Body of pancreas (tissue), 4 donors: ENCODE measurements around the gene GANAB. TPM values are rescaled to one million over a fixed set of nuclear protein-coding genes. Genes with fewer than 3 reads are reported as not detected.
"Not testable (repeated sequence)": the region's sequence is repeated elsewhere in the genome, so short reads cannot be mapped to it uniquely, and the experiment has no call there.

Source experiments
- ATAC-seq: fragments of 150-250 bp; one replicate; pipeline ENCODE4 v1.9.1; 2016
- DNase-seq, 4 donors: peaks; one replicate each; pipeline ENCODE4 v3.0.0-alpha.2; 2019
- H3K27ac ChIP-seq, 4 donors: fragments of 200-600 bp; sonication (generic); 1 replicate in 3 of 4; 2 replicates in 1 of 4; pipeline versions ENCODE4 v1.5.1 to v1.6.1; 2016 to 2019; ENCODE audit warnings: mild to moderate bottlenecking in 1 of 4, mixed read lengths in 1 of 4, moderate library complexity in 1 of 4
- H3K27me3 ChIP-seq, 2 donors: fragments of 200-600 bp; sonication (generic); one replicate each; pipeline ENCODE4 v1.6.0; 2016; ENCODE audit warnings: mild to moderate bottlenecking in 1 of 2
- H3K36me3 ChIP-seq, 2 donors: fragments of 200-600 bp; sonication (generic); replicated peaks in 1 of 2; 2 replicates each; pipeline ENCODE4 v1.5.1; 2016; ENCODE audit warnings: low read depth in 2 of 2; ENCODE audit not compliant: insufficient read depth in 1 of 2
- H3K4me1 ChIP-seq: fragments of 200-600 bp; sonication (generic); one replicate; pipeline ENCODE4 v1.6.0; 2016
- H3K4me3 ChIP-seq, 2 donors: fragments of 200-600 bp; sonication (generic); 1 replicate in 1 of 2; 2 replicates in 1 of 2; pipeline ENCODE4 v1.5.1; 2016 to 2019
- H3K9me3 ChIP-seq, 3 donors: fragments of 200-600 bp; sonication (generic); 1 replicate in 2 of 3; 2 replicates in 1 of 3; pipeline ENCODE4 v1.5.1; 2016
- POLR2A ChIP-seq, 3 donors: fragments of 450-650 bp; IDR thresholded peaks; one replicate each; pipeline ENCODE4 v1.6.1; 2016; ENCODE audit warnings: antibody characterized with exemption in 3 of 3, mild to moderate bottlenecking in 2 of 3
- WGBS, 2 donors: methylation state at CpG; one replicate each; pipeline ENCODE4 v1.1.5; 2017; 5-methylcytosine and 5-hydroxymethylcytosine counted together
- intact Hi-C: fragments of 100-400 bp; cut with DNase I; formaldehyde crosslinking; loops from one replicate; pipeline ENCODE4 v1.15.1; 2023
- total RNA-seq, 2 donors: library from RNA; depleted of rRNA; stranded (reverse); fragments of >200 nt; gene quantifications; one replicate each; pipeline ENCODE4 v1.1.0, GENCODE V29; 2016
- TF ChIP-seq, protein P1 (sequence below), 7 experiments: fragments of 450-650 bp in 4 of 7; fragments of 200-600 bp in 3 of 7; sonication (generic) in 3 of 7; IDR thresholded peaks; one replicate each; pipeline ENCODE4 v1.5.1; 2016 to 2019; ENCODE audit warnings: antibody characterized with exemption in 7 of 7

GANAB gene
- total RNA-seq, result 10 to 100 TPM; 62.3 to 64.9 TPM

- WGBS, 2 donors, result 0% methylated on average over 14 to 72 of the region's 73 CpGs
Measured at GRCh38 chr11:62645946-62646824, at the start of gene GANAB. Gene GANAB (minus strand): TSS chr11:62646613. CDS start chr11:62646599, 14 bp downstream.

DNA sequence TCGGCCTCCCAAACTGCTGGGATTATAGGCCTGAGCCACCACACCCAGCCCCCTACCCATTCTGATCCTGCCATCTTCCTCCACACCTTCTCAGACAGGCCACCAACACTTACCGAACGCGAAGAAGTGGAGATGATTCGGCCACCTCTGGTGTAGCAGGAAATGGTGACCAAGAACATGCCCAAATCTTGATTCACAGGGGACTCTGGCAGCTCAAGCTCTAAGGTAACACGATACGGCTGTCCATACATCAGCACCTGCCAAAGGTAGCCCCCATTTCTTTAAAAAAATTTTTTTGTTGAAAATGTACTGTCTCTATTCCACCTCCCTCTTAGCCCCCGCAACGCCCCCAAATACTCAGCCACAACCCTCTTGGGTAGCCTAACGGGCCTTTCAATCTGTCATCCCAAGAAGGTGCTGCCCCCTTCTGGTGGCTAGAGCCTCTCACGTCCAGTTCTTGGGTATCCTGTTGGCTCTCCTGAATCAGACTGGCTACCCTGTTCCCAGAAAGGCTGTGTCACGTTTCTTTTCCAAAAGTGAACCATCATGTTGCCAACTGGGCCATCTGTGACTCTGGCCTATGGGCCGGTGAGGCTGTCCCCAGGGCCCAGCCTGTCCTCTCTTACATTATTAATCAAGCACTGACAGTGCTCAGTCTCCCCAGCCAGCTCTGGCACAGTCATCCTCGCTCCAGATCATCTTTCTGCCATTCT is 48.2 kb upstream of the GANAB start:
- no peak overlapping the region for H3K4me3 ChIP-seq
- no peaks in the 10 kb centered on the region for H3K27me3 ChIP-seq
- no peaks in the 10 kb centered on the region for H3K4me1 ChIP-seq
- intact Hi-C loops, result loop anchor here (10.0 kb wide), 1 partner anchor 280 kb away; the partner anchor contains the start of gene SCGB1A1
- TF ChIP-seq POLR2A (IDR thresholded peaks at IDR 0.05), result no peak
- TF ChIP-seq, protein P1, sequence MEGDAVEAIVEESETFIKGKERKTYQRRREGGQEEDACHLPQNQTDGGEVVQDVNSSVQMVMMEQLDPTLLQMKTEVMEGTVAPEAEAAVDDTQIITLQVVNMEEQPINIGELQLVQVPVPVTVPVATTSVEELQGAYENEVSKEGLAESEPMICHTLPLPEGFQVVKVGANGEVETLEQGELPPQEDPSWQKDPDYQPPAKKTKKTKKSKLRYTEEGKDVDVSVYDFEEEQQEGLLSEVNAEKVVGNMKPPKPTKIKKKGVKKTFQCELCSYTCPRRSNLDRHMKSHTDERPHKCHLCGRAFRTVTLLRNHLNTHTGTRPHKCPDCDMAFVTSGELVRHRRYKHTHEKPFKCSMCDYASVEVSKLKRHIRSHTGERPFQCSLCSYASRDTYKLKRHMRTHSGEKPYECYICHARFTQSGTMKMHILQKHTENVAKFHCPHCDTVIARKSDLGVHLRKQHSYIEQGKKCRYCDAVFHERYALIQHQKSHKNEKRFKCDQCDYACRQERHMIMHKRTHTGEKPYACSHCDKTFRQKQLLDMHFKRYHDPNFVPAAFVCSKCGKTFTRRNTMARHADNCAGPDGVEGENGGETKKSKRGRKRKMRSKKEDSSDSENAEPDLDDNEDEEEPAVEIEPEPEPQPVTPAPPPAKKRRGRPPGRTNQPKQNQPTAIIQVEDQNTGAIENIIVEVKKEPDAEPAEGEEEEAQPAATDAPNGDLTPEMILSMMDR (IDR thresholded peaks at IDR 0.05), result peak; percentile 59 to 79 (median 74)
- peak; percentile 82 to 88 (median 84) for DNase-seq
- WGBS, 2 donors, result 39 to 49% methylated on average over 14 of the region's 14 CpGs
- no peak overlapping the region for H3K27ac ChIP-seq
- no peaks in the 10 kb centered on the region for H3K9me3 ChIP-seq
- peaks cover 0 to 4% of the 10 kb centered on the region in 2 donors for H3K36me3 ChIP-seq
- peak; percentile 82 for ATAC-seq

More at GRCh38 chr11:62645946-62646824, at the start of gene GANAB:
- ATAC-seq (peak; percentile 99), DNase-seq (peak; percentile 99 to 100 (median 100))
- TF ChIP-seq, protein P1 (IDR thresholded peaks at IDR 0.05), result no peak
- TF ChIP-seq POLR2A (IDR thresholded peaks at IDR 0.05), result peak; percentile 63 to 89 (median 87)
- Histone ChIP-seq H3K4me3 (peak within 1 kb of the TSS; percentile 84 to 98), H3K9me3 (no peaks in the 10 kb centered on the region), H3K27ac (peak within 1 kb of the TSS; percentile 79 to 92 (median 84)), H3K4me1 (peaks cover 34% of the 10 kb centered on the region), H3K27me3 (no peaks in the 10 kb centered on the region), H3K36me3 (peaks cover 0 to 7% of the 10 kb centered on the region in 2 donors)
- intact Hi-C loops, result no loop called here

GRCh38 chr11:62693624-62694023 is 47.2 kb upstream of the GANAB start:
- H3K4me3 ChIP-seq, ATAC-seq, H3K27ac ChIP-seq, H3K4me1 ChIP-seq, H3K27me3 ChIP-seq, DNase-seq, H3K36me3 ChIP-seq, H3K9me3 ChIP-seq: not testable (repeated sequence)
- intact Hi-C loops, result loop anchor here (10.0 kb wide), 1 partner anchor 279 kb away; the partner anchor contains the start of gene SCGB1A1
- WGBS, 2 donors, result 66 to 83% methylated on average over 4 of the region's 4 CpGs

DNA sequence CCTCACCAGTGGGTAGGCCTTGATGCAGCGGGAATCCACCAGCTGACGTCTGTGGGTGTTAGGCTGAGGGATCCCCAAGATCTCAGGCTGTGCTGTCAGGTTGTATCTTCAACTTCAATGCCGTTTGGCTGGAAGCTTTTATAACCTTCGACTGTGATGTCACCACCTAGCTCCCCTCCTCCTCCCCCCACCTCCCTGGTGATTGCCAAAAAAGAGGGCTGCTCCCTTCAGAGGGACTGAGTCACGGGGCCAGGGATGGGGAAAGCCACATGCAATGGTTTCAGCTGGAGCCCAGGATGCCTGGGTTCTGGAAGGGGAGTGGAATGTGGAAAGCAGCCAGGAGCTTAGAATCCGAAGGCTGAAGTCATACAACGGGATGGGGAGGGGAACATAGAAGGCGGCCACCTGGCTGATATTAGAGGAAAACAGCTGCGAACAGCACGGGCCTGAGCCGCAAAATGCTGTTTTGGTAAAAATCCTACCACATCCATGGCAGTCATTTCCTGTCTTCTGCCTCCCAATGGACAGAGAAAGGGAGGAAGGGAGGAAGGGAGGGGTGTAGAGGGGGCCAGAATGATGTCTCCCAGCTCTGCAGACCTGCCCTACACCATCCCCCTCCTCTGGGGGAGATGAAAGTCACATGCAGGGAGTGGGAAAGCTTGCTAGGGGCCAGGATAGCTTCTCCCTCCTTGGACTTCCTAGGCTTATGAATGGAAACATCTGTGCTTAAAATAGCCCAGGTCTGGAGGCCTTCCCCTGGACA is 43.2 kb upstream of the GANAB start, which contains the start of gene LRRN4CL:
Gene LRRN4CL, minus strand, starts transcription at position 110 of the 763 bp plus-strand sequence. CDS start 1,022 bp downstream, outside the sequence.
- DNase-seq, result peak in 3 of 4 donors; percentile 42 to 59 (median 52)
- no peak within 1 kb of the TSS for H3K27ac ChIP-seq
- 39 to 60% methylated on average over 11 of the region's 11 CpGs for WGBS, 2 donors

More for the DNA sequence above, 43.2 kb upstream of the GANAB start, which contains the start of gene LRRN4CL:
- H3K4me1 ChIP-seq, result no peaks in the 10 kb centered on the region
- intact Hi-C loops, result loop anchor here (10.0 kb wide), 1 partner anchor 275 kb away; the partner anchor contains the start of gene SCGB1A1
- H3K27me3 ChIP-seq, result peaks cover 0 to 8% of the 10 kb centered on the region in 2 donors
- no peaks in the 10 kb centered on the region for H3K9me3 ChIP-seq
- H3K36me3 ChIP-seq, result peaks cover 0 to 4% of the 10 kb centered on the region in 2 donors
- H3K4me3 ChIP-seq, result no peak within 1 kb of the TSS
- peak; percentile 54 for ATAC-seq
- TF ChIP-seq, protein P1 (IDR thresholded peaks at IDR 0.05), result no peak
- TF ChIP-seq POLR2A (IDR thresholded peaks at IDR 0.05), result no peak
